GM18907 (cell line): ENCODE results near the gene RHBDF1.
A peak's percentile ranks its signal among the peaks of the same experiment; 100 is the strongest.

Experiments used
- ATAC-seq: cut with Tn5 transposase; IDR thresholded peaks from one replicate; pipeline ENCODE4 v1.9.1; 2021; ENCODE audit warnings: mild to moderate bottlenecking, moderate library complexity; ENCODE audit not compliant: unreplicated experiment

RHBDF1 gene

GRCh38 chr16:72561-73548, at the start of gene RHBDF1:
TSS of gene RHBDF1 (minus strand) at chr16:72631. CDS start at chr16:65015, 7,616 bp downstream.
- no peak for ATAC-seq

DNA sequence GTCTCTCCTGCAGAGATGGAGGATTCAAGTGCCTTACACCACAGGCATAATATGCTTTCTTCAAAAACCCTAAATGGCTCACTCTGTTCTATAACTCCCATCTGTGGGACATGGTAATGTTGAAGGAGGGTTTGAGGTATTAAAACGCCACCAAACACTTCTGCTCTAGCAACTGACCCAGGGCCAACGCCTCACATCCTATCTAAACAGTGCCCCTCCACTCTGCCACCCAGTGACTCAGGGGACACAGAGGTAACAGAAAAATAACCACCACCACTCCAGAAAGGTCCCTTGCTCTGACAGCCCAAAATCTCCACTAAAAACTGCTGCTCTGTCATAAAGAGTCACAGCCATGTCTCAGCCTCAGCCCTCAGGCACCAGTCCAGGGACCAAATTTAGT, 48.3 kb upstream of the RHBDF1 start:
- ATAC-seq = no peak

- no peak for ATAC-seq
Measured at GRCh38 chr16:119835-120491, 47.5 kb upstream of the RHBDF1 start.

- no peak for ATAC-seq
Measured at GRCh38 chr16:119295-119694, 46.9 kb upstream of the RHBDF1 start.

- no peak for ATAC-seq
Measured at GRCh38 chr16:118857-119256, 46.4 kb upstream of the RHBDF1 start.

GRCh38 chr16:117379-118365, 45.2 kb upstream of the RHBDF1 start:
- no peak for ATAC-seq

DNA sequence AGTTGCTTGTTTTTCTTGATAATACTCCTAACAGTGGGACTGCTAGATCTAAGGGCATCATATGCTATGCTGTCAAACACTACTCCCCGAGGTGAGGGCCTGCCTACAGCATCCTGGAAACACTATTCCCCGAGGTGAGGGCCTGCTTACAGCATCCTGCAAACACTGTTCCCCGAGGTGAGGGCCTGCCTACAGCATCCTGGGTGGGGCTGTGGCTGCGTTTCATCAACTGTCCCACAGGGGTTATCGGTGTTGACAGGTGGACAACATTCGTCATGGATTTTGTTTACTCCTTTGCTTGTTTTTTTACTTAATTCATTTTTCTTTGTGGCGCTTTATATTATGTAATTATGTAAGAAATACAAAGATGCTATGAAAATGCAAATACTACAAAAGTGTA, 43.6 kb upstream of the RHBDF1 start:
- no peak for ATAC-seq

DNA sequence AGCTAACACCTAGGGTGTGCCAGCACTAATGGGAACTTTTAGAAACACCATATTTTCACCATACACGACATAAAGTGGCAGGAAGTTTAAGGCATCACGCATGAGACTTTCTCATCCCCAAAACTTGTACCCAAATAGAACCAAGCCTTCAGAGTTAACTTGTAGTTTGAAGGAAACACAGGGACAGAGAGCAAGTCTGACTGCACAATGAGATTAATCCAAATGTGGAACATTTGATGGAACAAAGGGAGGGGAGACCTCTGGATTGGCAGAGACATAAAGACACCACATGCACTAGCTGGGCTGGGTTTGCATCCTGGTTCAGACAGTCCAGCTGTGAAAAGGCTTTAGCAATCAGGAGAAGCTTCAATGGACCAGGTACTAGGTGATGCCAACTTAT, 41.9 kb upstream of the RHBDF1 start:
- no peak for ATAC-seq

GRCh38 chr16:112153-112840, 39.9 kb upstream of the RHBDF1 start:
- ATAC-seq = no peak

GRCh38 chr16:106623-107324, 34.3 kb upstream of the RHBDF1 start:
- no peak for ATAC-seq

GRCh38 chr16:105521-105920, 33.1 kb upstream of the RHBDF1 start:
- ATAC-seq = no peak

GRCh38 chr16:104928-105327, 32.5 kb upstream of the RHBDF1 start:
- ATAC-seq = no peak

GRCh38 chr16:104355-104754, 31.9 kb upstream of the RHBDF1 start:
- ATAC-seq = no peak

- no peak for ATAC-seq
Measured at GRCh38 chr16:102060-102855, 29.8 kb upstream of the RHBDF1 start.

DNA sequence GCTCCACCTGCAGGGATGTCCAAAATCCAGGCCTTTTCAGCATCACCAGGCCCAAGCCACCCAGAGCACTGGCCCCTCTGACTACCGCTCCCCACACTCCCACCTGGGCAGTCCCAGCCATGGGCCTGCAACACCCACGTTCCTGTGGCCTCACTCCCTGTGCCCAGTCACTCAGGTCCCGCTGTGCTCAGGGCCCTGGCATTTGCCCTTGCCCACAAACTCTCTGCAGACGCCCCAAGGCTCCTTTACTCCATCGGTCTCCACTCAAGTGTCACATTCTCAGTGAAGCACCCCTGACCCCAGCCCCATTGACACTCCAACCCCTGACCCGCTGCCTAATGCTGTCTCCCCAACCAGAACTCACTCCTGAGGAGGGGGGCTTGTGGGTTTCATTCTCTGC, 29.2 kb upstream of the RHBDF1 start:
- no peak for ATAC-seq

GRCh38 chr16:100989-101388, 28.6 kb upstream of the RHBDF1 start:
- ATAC-seq = no peak

DNA sequence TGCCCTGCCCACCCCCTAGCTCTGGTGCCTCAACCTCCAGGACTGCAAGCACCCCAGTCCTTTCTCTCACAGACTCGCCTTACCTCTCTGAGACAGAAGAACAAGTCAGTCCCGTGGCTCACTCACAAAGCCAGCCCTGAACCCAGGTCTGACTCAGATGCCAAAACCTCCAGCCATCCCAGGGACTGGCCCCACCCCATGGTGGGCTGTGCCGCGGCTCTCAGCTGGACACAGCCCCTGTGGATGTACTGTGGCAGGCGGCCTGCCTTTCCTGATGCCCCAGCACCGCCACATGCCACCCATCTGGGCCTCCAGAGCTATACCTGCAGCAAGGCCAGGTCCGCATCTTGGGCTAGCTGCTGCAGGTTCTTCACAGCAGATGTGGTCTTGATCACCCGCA, 25.4 kb upstream of the RHBDF1 start:
- no peak for ATAC-seq

DNA sequence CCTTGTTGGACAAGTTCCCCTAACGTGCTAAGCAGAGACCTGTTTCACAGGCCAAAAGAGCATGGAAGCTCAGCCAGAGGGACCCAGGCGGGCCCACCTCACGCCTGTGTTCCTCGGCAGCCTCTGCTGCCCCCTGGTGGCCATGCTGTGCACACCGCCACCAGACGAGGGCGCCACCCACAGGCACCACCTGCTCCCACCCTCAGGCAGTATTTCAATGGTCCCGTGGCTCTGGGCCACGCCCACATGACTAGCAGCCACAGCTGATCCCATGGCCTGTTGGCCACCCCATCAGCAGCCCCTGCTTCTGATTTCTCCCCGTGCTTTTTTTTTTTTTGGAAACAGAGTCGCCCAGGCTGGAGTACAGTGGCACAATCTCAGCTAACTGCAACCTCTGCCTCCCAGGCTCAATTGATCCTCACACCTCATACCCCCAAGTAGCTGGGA, 24.5 kb upstream of the RHBDF1 start:
- peak; percentile 58 for ATAC-seq

DNA sequence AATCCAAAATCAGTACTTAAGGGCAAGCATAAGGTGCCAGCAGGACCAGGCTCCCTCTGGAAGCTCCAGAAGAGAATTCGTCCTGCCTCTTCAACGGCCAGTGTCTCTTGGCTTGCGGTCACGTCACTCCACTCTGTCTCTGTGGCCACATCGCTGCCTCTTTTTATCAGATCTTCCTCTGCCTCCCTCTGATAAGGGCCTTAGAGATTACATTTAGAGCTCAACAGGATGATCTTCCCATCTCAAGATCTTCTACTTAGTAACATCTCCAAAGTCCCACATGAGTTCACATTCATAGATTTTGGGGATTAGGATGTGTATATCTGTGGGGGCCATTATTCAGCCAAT, 22.5 kb upstream of the RHBDF1 start:
- no peak for ATAC-seq
